ENCODE results near the gene PRAC1.

The PRAC1 gene

DNA sequence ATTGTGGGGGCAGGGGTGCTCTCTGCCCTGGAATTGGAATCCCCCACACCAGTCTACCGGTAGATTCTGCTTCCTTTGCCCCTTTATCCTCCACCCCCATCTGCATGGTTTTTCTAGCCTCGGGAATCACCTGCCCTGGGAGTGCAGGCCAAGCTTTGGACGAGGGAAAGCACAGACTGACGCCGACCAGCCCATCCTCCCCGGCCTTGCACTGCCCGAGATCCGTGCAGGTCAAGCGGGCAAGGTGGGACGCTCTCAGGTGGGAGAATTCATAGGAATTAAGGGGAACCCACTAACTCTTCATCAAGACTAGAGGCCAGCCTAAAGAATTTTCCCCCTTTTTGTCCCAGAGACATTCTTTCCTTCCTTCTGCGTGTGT is 16.1 kb upstream of the PRAC1 start:
- H3K9me2 ChIP-seq (replicated peaks; ENCODE audit: insufficient read depth, low read length) = no peaks in the 10 kb centered on the region
- no peak for DNase-seq
- H3K27me3 ChIP-seq (replicated peaks; ENCODE audit: insufficient read depth, low read length) = peaks cover 99% of the 10 kb centered on the region
- H3K4me3 ChIP-seq (ENCODE audit: low read length) = no peak overlapping the region
- H3K4me1 ChIP-seq (ENCODE audit: low read length) = 0 out of 2 replicates have a peak, but pooled peaks cover 2% of the 10 kb centered on the region
- H3K36me3 ChIP-seq (replicated peaks; ENCODE audit: insufficient read depth, low read length) = no peaks in the 10 kb centered on the region
- H3K79me2 ChIP-seq (ENCODE audit: low read length) = no peaks in the 10 kb centered on the region
- no peak overlapping the region for H2AFZ ChIP-seq (ENCODE audit: low read length)
- H3K9ac ChIP-seq (ENCODE audit: low read length) = no peak overlapping the region
- no peaks in the 10 kb centered on the region for H3K9me3 ChIP-seq (replicated peaks; ENCODE audit: insufficient read depth, low read length)
- H4K20me1 ChIP-seq (ENCODE audit: insufficient read depth, low read length) = no peaks in the 10 kb centered on the region
- no peaks in the 10 kb centered on the region for H3F3A ChIP-seq (ENCODE audit: insufficient read depth, low read length)
- TF ChIP-seq EZH2phosphoT487 (IDR thresholded peaks at IDR 0.05; ENCODE audit: low read length) = no peak
- TF ChIP-seq, protein P1, sequence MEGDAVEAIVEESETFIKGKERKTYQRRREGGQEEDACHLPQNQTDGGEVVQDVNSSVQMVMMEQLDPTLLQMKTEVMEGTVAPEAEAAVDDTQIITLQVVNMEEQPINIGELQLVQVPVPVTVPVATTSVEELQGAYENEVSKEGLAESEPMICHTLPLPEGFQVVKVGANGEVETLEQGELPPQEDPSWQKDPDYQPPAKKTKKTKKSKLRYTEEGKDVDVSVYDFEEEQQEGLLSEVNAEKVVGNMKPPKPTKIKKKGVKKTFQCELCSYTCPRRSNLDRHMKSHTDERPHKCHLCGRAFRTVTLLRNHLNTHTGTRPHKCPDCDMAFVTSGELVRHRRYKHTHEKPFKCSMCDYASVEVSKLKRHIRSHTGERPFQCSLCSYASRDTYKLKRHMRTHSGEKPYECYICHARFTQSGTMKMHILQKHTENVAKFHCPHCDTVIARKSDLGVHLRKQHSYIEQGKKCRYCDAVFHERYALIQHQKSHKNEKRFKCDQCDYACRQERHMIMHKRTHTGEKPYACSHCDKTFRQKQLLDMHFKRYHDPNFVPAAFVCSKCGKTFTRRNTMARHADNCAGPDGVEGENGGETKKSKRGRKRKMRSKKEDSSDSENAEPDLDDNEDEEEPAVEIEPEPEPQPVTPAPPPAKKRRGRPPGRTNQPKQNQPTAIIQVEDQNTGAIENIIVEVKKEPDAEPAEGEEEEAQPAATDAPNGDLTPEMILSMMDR (IDR thresholded peaks at IDR 0.05; ENCODE audit: low read length) = no peak
- TF ChIP-seq EZH2 (optimal IDR thresholded peaks at IDR 0.05; ENCODE audit: low read depth, low read length) = no peak
- no peak overlapping the region for H3K4me2 ChIP-seq (ENCODE audit: low read depth, low read length)
- no peak overlapping the region for H3K27ac ChIP-seq (ENCODE audit: low read length)

GRCh38 chr17:48737330-48738043 is 15.2 kb upstream of the PRAC1 start:
- Histone ChIP-seq H3K27ac (ENCODE audit: low read length) (no peak overlapping the region), H2AFZ (ENCODE audit: low read length) (no peak overlapping the region), H3K4me1 (ENCODE audit: low read length) (0 out of 2 replicates have a peak, but pooled peaks cover 3% of the 10 kb centered on the region), H4K20me1 (ENCODE audit: insufficient read depth, low read length) (no peaks in the 10 kb centered on the region), H3K36me3 (replicated peaks; ENCODE audit: insufficient read depth, low read length) (no peaks in the 10 kb centered on the region), H3F3A (ENCODE audit: insufficient read depth, low read length) (no peaks in the 10 kb centered on the region), H3K4me2 (ENCODE audit: low read depth, low read length) (no peak overlapping the region), H3K79me2 (ENCODE audit: low read length) (no peaks in the 10 kb centered on the region), H3K27me3 (replicated peaks; ENCODE audit: insufficient read depth, low read length) (peaks cover 99% of the 10 kb centered on the region), H3K4me3 (ENCODE audit: low read length) (no peak overlapping the region), H3K9me3 (replicated peaks; ENCODE audit: insufficient read depth, low read length) (no peaks in the 10 kb centered on the region), H3K9me2 (replicated peaks; ENCODE audit: insufficient read depth, low read length) (no peaks in the 10 kb centered on the region), H3K9ac (ENCODE audit: low read length) (no peak overlapping the region)
- TF ChIP-seq EZH2phosphoT487 (IDR thresholded peaks at IDR 0.05; ENCODE audit: low read length) (no peak), EZH2 (optimal IDR thresholded peaks at IDR 0.05; ENCODE audit: low read depth, low read length) (no peak)
- TF ChIP-seq, protein P1 (IDR thresholded peaks at IDR 0.05; ENCODE audit: low read length) = no peak
- no peak for DNase-seq

- H3K4me1 ChIP-seq (ENCODE audit: low read length) = 0 out of 2 replicates have a peak, but pooled peaks cover 3% of the 10 kb centered on the region
- H3K79me2 ChIP-seq (ENCODE audit: low read length) = no peaks in the 10 kb centered on the region
- no peaks in the 10 kb centered on the region for H3F3A ChIP-seq (ENCODE audit: insufficient read depth, low read length)
- no peaks in the 10 kb centered on the region for H3K9me2 ChIP-seq (replicated peaks; ENCODE audit: insufficient read depth, low read length)
- H4K20me1 ChIP-seq (ENCODE audit: insufficient read depth, low read length) = no peaks in the 10 kb centered on the region
- H3K27ac ChIP-seq (ENCODE audit: low read length) = no peak overlapping the region
- no peaks in the 10 kb centered on the region for H3K9me3 ChIP-seq (replicated peaks; ENCODE audit: insufficient read depth, low read length)
- H3K4me2 ChIP-seq (ENCODE audit: low read depth, low read length) = no peak overlapping the region
- peaks cover 97% of the 10 kb centered on the region for H3K27me3 ChIP-seq (replicated peaks; ENCODE audit: insufficient read depth, low read length)
- H2AFZ ChIP-seq (ENCODE audit: low read length) = no peak overlapping the region
- TF ChIP-seq EZH2 (optimal IDR thresholded peaks at IDR 0.05; ENCODE audit: low read depth, low read length) = no peak
- no peak for TF ChIP-seq EZH2phosphoT487 (IDR thresholded peaks at IDR 0.05; ENCODE audit: low read length)
- TF ChIP-seq, protein P1 (IDR thresholded peaks at IDR 0.05; ENCODE audit: low read length) = no peak
- H3K4me3 ChIP-seq (ENCODE audit: low read length) = no peak overlapping the region
- H3K36me3 ChIP-seq (replicated peaks; ENCODE audit: insufficient read depth, low read length) = no peaks in the 10 kb centered on the region
- H3K9ac ChIP-seq (ENCODE audit: low read length) = no peak overlapping the region
- no peak for DNase-seq
Observed at GRCh38 chr17:48735062-48735351, 12.7 kb upstream of the PRAC1 start.
